Measurements from ENCODE around the gene HIF3A. TPM values are rescaled to one million over a fixed set of nuclear protein-coding genes. Genes with fewer than 3 reads are reported as not detected.

HIF3A gene
- total and polyA plus RNA-seq, 11 donors = 32.8 to 117 (median 63.4) TPM

DNA sequence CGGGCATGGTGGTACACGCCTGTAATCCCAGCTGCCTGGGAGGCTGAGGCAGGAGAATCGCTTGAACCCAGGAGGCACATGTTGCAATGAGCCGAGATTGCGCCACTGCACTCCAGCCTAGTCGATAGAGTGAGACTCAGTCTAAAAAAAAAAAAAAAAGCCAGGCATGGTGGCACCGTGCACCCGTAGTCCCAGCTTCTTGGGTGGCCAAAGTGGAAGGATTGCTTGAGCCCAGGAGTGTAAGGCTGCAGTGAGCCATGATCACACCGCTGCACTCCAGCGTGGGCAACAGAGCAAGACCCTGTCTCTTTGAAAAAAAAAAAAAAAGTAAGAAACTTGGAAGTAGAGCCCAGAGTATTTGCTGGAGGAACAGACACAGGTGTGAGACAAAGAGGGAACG lies 88.8 kb downstream of the HIF3A start:
- DNase-seq = no peak
- intact Hi-C loops (cut with DNase I) = no loop called here
- peaks cover 0 to 89% (median 79%) of the 10 kb centered on the region in 9 donors for H3K36me3 ChIP-seq

GRCh38 chr19:46386151-46386550 lies 89.3 kb downstream of the HIF3A start:
- Histone ChIP-seq H3K27ac (no peak overlapping the region), H3K36me3 (peaks cover 0 to 93% (median 79%) of the 10 kb centered on the region in 9 donors), H3K4me1 (peaks cover 0 to 20% (median 6%) of the 10 kb centered on the region in 12 donors), H3K9me3 (no peaks in the 10 kb centered on the region), H3K27me3 (no peaks in the 10 kb centered on the region), H3K4me3 (no peak overlapping the region)
- DNase-seq (no peak), ATAC-seq (no peak)
- intact Hi-C loops (cut with DNase I) = no loop called here
- TF ChIP-seq CTCF (IDR thresholded peaks at IDR 0.05) = no peak
- no peak for TF ChIP-seq POLR2A (IDR thresholded peaks at IDR 0.05)
- WGBS, 4 donors = 92 to 95% (median 94%) methylated on average over 9 to 10 of the region's 10 CpGs

More for the DNA sequence above, 88.8 kb downstream of the HIF3A start:
- TF ChIP-seq CTCF (IDR thresholded peaks at IDR 0.05) = no peak
- WGBS, 4 donors = 87 to 90% (median 88%) methylated on average over 11 of the region's 11 CpGs
- no peaks in the 10 kb centered on the region for H3K27me3 ChIP-seq
- H3K4me1 ChIP-seq = peaks cover 0 to 20% (median 6%) of the 10 kb centered on the region in 12 donors
- no peak for ATAC-seq
- H3K4me3 ChIP-seq = no peak overlapping the region
- H3K9me3 ChIP-seq = no peaks in the 10 kb centered on the region
- H3K27ac ChIP-seq = no peak overlapping the region

- H3K36me3 ChIP-seq = peaks cover 0 to 88% (median 79%) of the 10 kb centered on the region in 9 donors
- H3K27ac ChIP-seq = no peak overlapping the region
- ATAC-seq = no peak
- no peaks in the 10 kb centered on the region for H3K9me3 ChIP-seq
- DNase-seq = peak in 1 of 5 donors; percentile 41
- H3K4me3 ChIP-seq = no peak overlapping the region
- 94 to 96% (median 95%) methylated on average over 24 to 30 of the region's 30 CpGs for WGBS, 4 donors
- H3K4me1 ChIP-seq = peaks cover 0 to 20% (median 6%) of the 10 kb centered on the region in 12 donors
- no peak for TF ChIP-seq POLR2A (IDR thresholded peaks at IDR 0.05)
- no peak for TF ChIP-seq CTCF (IDR thresholded peaks at IDR 0.05)
- intact Hi-C loops (cut with DNase I) = no loop called here
- H3K27me3 ChIP-seq = no peaks in the 10 kb centered on the region
Observed at GRCh38 chr19:46386996-46387712, 90.3 kb downstream of the HIF3A start.

GRCh38 chr19:46387713-46388130 lies 90.9 kb downstream of the HIF3A start:
- ATAC-seq = no peak
- Histone ChIP-seq H3K9me3 (no peaks in the 10 kb centered on the region), H3K4me1 (peaks cover 0 to 20% (median 6%) of the 10 kb centered on the region in 12 donors), H3K4me3 (no peak overlapping the region), H3K27me3 (no peaks in the 10 kb centered on the region), H3K27ac (no peak overlapping the region), H3K36me3 (peaks cover 0 to 87% (median 75%) of the 10 kb centered on the region in 9 donors)
- intact Hi-C loops (cut with DNase I) = no loop called here
- no peak for TF ChIP-seq POLR2A (IDR thresholded peaks at IDR 0.05)
- TF ChIP-seq CTCF (IDR thresholded peaks at IDR 0.05) = no peak
- 93 to 97% (median 95%) methylated on average over 10 of the region's 10 CpGs for WGBS, 4 donors
- DNase-seq = no peak

Measured in heart left ventricle (tissue), 16 donors.